Epithelial cell of esophagus (primary cell): ENCODE results near the gene TSPAN19.

Source experiments
- DNase-seq: peaks from one replicate; pipeline ENCODE4 v3.0.0; 2010; ENCODE audit warnings: low read depth
- H3K4me3 ChIP-seq: 2 replicates; pipeline ENCODE4 v1.5.1; 2011; ENCODE audit warnings: mild to moderate bottlenecking, low read length, control low read depth
- TF ChIP-seq, protein P1 (sequence below): IDR thresholded peaks from 2 replicates; pipeline ENCODE4 v1.5.1; 2011; ENCODE audit warnings: low read depth, mild to moderate bottlenecking, low read length, control low read depth, inconsistent platforms; ENCODE audit not compliant: insufficient read depth; ENCODE audit errors: missing control alignments

TSPAN19 gene

GRCh38 chr12:85004204-85004603 lies 31.9 kb downstream of the TSPAN19 start:
- no peak for DNase-seq
- TF ChIP-seq, protein P1, sequence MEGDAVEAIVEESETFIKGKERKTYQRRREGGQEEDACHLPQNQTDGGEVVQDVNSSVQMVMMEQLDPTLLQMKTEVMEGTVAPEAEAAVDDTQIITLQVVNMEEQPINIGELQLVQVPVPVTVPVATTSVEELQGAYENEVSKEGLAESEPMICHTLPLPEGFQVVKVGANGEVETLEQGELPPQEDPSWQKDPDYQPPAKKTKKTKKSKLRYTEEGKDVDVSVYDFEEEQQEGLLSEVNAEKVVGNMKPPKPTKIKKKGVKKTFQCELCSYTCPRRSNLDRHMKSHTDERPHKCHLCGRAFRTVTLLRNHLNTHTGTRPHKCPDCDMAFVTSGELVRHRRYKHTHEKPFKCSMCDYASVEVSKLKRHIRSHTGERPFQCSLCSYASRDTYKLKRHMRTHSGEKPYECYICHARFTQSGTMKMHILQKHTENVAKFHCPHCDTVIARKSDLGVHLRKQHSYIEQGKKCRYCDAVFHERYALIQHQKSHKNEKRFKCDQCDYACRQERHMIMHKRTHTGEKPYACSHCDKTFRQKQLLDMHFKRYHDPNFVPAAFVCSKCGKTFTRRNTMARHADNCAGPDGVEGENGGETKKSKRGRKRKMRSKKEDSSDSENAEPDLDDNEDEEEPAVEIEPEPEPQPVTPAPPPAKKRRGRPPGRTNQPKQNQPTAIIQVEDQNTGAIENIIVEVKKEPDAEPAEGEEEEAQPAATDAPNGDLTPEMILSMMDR, result no peak
- no peak overlapping the region for H3K4me3 ChIP-seq

GRCh38 chr12:85002778-85003296 lies 33.2 kb downstream of the TSPAN19 start:
- TF ChIP-seq, protein P1, result no peak
- no peak for DNase-seq
- H3K4me3 ChIP-seq, result no peak overlapping the region

GRCh38 chr12:85000729-85001128 lies 35.3 kb downstream of the TSPAN19 start:
- no peak for DNase-seq
- H3K4me3 ChIP-seq, result no peak overlapping the region
- TF ChIP-seq, protein P1, result no peak

DNA sequence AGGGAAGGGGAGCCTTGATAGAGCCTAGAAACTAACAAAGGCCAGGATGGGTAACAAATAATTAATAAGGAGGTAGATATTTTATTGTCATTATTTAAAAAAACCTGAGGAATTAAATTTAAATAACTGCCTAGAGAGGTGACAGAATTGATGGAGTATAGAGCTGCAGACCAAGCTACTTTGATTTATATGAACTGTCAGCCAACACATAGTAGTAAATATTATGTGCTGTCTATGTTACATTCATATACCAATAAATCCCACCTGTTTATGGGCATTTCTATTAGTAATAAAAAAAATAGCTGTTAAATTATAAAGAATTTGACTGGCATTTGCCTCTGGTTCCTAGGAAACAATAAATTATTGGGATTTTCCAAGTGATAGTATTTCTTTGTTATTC lies 37.7 kb downstream of the TSPAN19 start:
- TF ChIP-seq, protein P1, result no peak
- DNase-seq, result no peak
- no peak overlapping the region for H3K4me3 ChIP-seq

- no peak overlapping the region for H3K4me3 ChIP-seq
- no peak for DNase-seq
- TF ChIP-seq, protein P1, result no peak
Observed at GRCh38 chr12:84996759-84997158, 39.3 kb downstream of the TSPAN19 start.

GRCh38 chr12:84995641-84996040 lies 40.4 kb downstream of the TSPAN19 start:
- peak; percentile 44 for DNase-seq
- TF ChIP-seq, protein P1, result no peak
- no peak overlapping the region for H3K4me3 ChIP-seq

DNA sequence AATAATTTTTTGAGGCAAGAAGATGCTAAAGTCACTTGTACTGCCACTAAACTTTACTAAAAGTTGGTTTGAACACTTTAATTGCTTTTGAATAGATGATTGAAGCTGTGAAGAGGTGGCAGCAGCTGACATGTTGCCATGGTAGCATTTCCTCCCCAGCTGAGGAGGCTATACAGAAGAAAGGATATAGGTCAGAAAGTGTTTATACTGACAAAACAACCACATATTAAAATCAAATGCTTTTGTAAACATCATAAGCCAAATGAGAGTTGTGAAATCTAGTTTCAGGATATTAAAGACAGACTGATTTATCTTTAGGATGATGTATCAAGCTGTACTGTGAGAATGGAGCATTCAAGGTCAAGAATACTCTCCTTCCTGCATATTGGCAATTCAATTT lies 41.7 kb downstream of the TSPAN19 start:
- DNase-seq, result no peak
- no peak overlapping the region for H3K4me3 ChIP-seq
- TF ChIP-seq, protein P1, result no peak
